CD4-positive, CD25-positive, alpha-beta regulatory T cell (primary cell): ENCODE data around the gene CDKL5. TPM values are rescaled to one million over a fixed set of nuclear protein-coding genes. Genes with fewer than 3 reads are reported as not detected.
A peak's percentile ranks its signal among the peaks of the same experiment; 100 is the strongest.

Experiments
- ATAC-seq, 2 donors: fragments of 150-1000 bp; cut with Tn5 transposase; one replicate each; pipeline ENCODE4 v1.10.0; 2021; ENCODE audit warnings: low read depth in 2 of 2, moderate number of reproducible peaks in 2 of 2, moderate library complexity in 1 of 2
- DNase-seq, 3 donors: peaks; one replicate each; pipeline versions ENCODE4 v3.0.0 to v3.0.0-alpha.2; 2012 to 2022; ENCODE audit warnings: mixed read lengths in 1 of 3
- H3K27ac ChIP-seq: one replicate; pipeline ENCODE4 v1.7.0; 2013; ENCODE audit warnings: mild to moderate bottlenecking, low read length; ENCODE audit not compliant: insufficient read depth, poor library complexity, severe bottlenecking
- H3K27me3 ChIP-seq: one replicate; pipeline ENCODE4 v1.7.0; 2013; ENCODE audit warnings: low read length; ENCODE audit not compliant: control insufficient read depth, insufficient read depth
- H3K36me3 ChIP-seq: one replicate; pipeline ENCODE4 v1.7.0; 2013; ENCODE audit warnings: mild to moderate bottlenecking, low read length, moderate library complexity; ENCODE audit not compliant: control insufficient read depth, insufficient read depth
- H3K4me1 ChIP-seq: 2 replicates; pipeline ENCODE4 v1.7.0; 2013; ENCODE audit warnings: mild to moderate bottlenecking, low read length; ENCODE audit not compliant: insufficient read depth, control insufficient read depth, poor library complexity, severe bottlenecking
- H3K4me3 ChIP-seq: one replicate; pipeline ENCODE4 v1.7.0; 2013; ENCODE audit warnings: low read depth, mild to moderate bottlenecking, low read length, moderate library complexity
- H3K9me3 ChIP-seq, 2 experiments: 1 replicate in 1 of 2; 2 replicates in 1 of 2; pipeline ENCODE4 v1.7.0; 2013; ENCODE audit warnings: low read length in 2 of 2, mild to moderate bottlenecking in 1 of 2, moderate library complexity in 1 of 2; ENCODE audit not compliant: control insufficient read depth in 2 of 2
- H3K27ac Mint-ChIP-seq, 3 donors: one replicate each; pipeline ENCODE4 v1.8.0; 2020 to 2022; ENCODE audit warnings: mild to moderate bottlenecking in 3 of 3, mixed read lengths in 3 of 3, moderate library complexity in 2 of 3
- H3K27me3 Mint-ChIP-seq: one replicate; pipeline ENCODE4 v1.8.0; 2022; ENCODE audit warnings: mild to moderate bottlenecking, mixed read lengths
- H3K36me3 Mint-ChIP-seq: one replicate; pipeline ENCODE4 v1.8.0; 2020; ENCODE audit warnings: mixed read lengths
- H3K4me1 Mint-ChIP-seq, 4 donors: one replicate each; pipeline ENCODE4 v1.8.0; 2020 to 2022; ENCODE audit warnings: mixed read lengths in 4 of 4, mild to moderate bottlenecking in 1 of 4
- H3K4me3 Mint-ChIP-seq, 4 donors: one replicate each; pipeline ENCODE4 v1.8.0; 2020 to 2022; ENCODE audit warnings: mild to moderate bottlenecking in 4 of 4, mixed read lengths in 4 of 4, moderate library complexity in 3 of 4
- H3K9me3 Mint-ChIP-seq, 7 donors: one replicate each; pipeline ENCODE4 v1.8.0; 2020 to 2022; ENCODE audit warnings: mixed read lengths in 7 of 7, mild to moderate bottlenecking in 3 of 7, moderate library complexity in 2 of 7
- polyA plus RNA-seq, 4 donors: library from polyadenylated mRNA; unstranded; fragments of 300-500 nt; fragmentation: Illumina TruSeq; gene quantifications; one replicate each; pipeline ENCODE4 v1.2.3, GENCODE V29; 2021
- total RNA-seq: library from RNA; stranded (reverse); gene quantifications from one replicate; pipeline ENCODE4 v1.2.3, GENCODE V29; 2022

The CDKL5 gene
- total and polyA plus RNA-seq, 5 donors from 2014 or later = 0.02 to 2.9 (median 1.3) TPM

DNA sequence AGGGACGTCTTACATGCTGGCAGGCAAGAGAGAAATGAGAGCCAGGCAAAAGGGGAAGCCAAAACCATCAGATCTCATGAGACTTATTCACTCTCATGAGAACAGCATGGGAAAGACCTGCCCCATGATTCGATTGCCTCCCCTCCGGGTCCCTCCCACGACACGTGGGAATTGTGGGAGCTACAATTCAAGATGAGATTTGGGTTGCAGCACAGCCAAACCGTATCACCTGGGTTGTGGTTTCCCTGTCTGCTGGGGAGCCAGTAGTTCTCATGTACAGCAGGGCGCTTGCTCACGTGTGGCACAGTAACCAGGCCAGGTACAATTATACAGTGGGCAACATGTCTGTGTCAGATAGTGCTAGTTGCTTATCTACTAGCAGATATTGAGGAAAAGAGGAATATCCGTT lies 257.6 kb downstream of the CDKL5 start:
- no peak for ATAC-seq
- H3K36me3 ChIP-seq = no peaks in the 10 kb centered on the region
- DNase-seq = no peak
- Mint-ChIP-seq H3K27ac (no peak overlapping the region), H3K9me3 (no peaks in the 10 kb centered on the region), H3K4me3 (no peak overlapping the region), H3K4me1 (peaks cover 0 to 4% (median 1%) of the 10 kb centered on the region in 4 donors), H3K27me3 (no peaks in the 10 kb centered on the region), H3K36me3 (no peaks in the 10 kb centered on the region)
- no peak overlapping the region for H3K4me3 ChIP-seq
- no peaks in the 10 kb centered on the region for H3K4me1 ChIP-seq
- no peaks in the 10 kb centered on the region for H3K9me3 ChIP-seq
- no peaks in the 10 kb centered on the region for H3K27me3 ChIP-seq
- H3K27ac ChIP-seq = no peak overlapping the region

DNA sequence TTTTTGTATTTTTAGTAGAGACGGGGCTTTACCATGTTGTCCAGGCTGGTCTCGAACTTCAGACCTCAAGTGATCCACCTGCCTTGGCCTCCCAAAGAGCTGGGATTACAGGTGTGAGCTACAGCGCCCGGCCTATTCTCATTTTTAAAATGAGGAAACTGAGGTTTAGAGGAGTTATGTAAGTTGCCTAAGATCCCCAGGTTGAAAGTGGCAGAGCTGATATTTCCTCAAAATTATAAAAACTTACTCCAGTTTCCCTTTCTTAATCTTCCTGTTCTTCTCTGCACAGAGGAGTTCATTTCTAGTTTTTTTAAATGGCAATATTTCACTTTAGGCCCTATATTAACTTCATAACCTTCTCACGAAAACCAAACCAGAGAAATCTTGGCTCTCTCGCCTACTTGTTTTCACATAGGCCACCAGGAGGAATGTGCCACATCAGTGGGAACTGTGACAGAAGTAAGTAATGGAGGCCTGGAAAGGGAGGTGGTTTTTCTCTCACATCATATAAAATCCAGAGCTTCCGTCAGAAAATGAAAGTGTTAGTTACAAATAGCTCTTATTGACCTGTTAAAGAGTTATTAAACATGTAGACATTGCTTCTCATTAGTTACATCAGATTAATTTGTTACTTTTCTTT lies 262.6 kb downstream of the CDKL5 start:
- DNase-seq (no peak), ATAC-seq (no peak)
- Histone ChIP-seq H3K4me1 (no peaks in the 10 kb centered on the region), H3K27ac (no peak overlapping the region), H3K27me3 (no peaks in the 10 kb centered on the region), H3K9me3 (no peaks in the 10 kb centered on the region), H3K4me3 (no peak overlapping the region), H3K36me3 (no peaks in the 10 kb centered on the region)
- no peaks in the 10 kb centered on the region for H3K27me3 Mint-ChIP-seq
- no peak overlapping the region for H3K27ac Mint-ChIP-seq
- H3K9me3 Mint-ChIP-seq = no peaks in the 10 kb centered on the region
- H3K4me1 Mint-ChIP-seq = no peaks in the 10 kb centered on the region
- H3K36me3 Mint-ChIP-seq = no peaks in the 10 kb centered on the region
- H3K4me3 Mint-ChIP-seq = no peak overlapping the region

DNA sequence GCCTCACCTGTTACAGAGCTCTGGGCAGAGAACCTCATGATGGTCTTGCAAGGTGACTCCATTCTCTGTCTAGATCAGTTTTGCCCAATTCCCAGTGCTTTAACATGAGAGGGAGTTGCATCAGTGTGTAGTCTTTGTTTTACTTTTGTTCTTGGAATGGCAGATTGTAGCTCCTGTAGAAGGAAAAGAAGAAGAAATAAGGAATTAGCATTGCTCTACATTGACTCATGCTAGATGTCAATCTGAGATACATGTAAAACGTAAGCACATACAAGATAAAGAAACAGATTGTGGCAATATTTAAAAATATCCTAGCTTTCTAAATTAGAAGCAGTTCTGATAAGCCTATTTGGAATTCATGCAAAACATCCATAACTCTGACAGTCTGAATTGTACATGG lies 266.0 kb downstream of the CDKL5 start:
- Mint-ChIP-seq H3K27me3 (peaks cover 5% of the 10 kb centered on the region), H3K4me1 (no peaks in the 10 kb centered on the region)
- no peak for ATAC-seq

DNA sequence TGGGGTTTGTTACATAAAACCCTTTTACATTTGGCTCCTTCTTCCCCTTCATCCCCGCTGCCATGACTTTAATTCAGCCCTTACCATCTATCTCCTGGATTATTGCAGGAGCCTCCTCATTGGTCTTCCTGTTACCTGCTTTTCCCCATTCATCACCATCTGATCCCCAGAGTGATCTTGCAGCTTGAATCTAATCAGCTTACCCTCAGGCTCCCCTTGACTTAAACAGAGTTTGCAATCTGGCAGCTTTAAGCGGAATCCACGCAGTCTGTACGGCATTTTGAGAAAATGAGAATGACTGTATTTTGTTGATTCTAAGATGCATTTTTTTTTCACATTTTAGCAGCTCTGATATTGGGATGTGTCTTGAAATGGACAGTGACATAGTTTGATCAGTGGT lies 267.1 kb downstream of the CDKL5 start:
- Histone ChIP-seq H3K27ac (no peak overlapping the region), H3K9me3 (no peaks in the 10 kb centered on the region), H3K4me3 (no peak overlapping the region), H3K27me3 (no peaks in the 10 kb centered on the region), H3K36me3 (no peaks in the 10 kb centered on the region), H3K4me1 (no peaks in the 10 kb centered on the region)
- Mint-ChIP-seq H3K9me3 (peaks cover 0 to 6% (median 0%) of the 10 kb centered on the region in 7 donors), H3K4me3 (no peak overlapping the region), H3K4me1 (no peaks in the 10 kb centered on the region), H3K27ac (no peak overlapping the region), H3K36me3 (no peaks in the 10 kb centered on the region), H3K27me3 (peaks cover 5% of the 10 kb centered on the region)
- no peak for ATAC-seq
- no peak for DNase-seq

More for the DNA sequence above, 266.0 kb downstream of the CDKL5 start:
- DNase-seq = no peak
- Mint-ChIP-seq H3K27ac (no peak overlapping the region), H3K36me3 (no peaks in the 10 kb centered on the region), H3K4me3 (no peak overlapping the region), H3K9me3 (peaks cover 0 to 6% (median 0%) of the 10 kb centered on the region in 7 donors)
- H3K36me3 ChIP-seq = no peaks in the 10 kb centered on the region
- H3K4me1 ChIP-seq = no peaks in the 10 kb centered on the region
- no peaks in the 10 kb centered on the region for H3K27me3 ChIP-seq
- no peak overlapping the region for H3K4me3 ChIP-seq
- no peak overlapping the region for H3K27ac ChIP-seq
- no peaks in the 10 kb centered on the region for H3K9me3 ChIP-seq

DNA sequence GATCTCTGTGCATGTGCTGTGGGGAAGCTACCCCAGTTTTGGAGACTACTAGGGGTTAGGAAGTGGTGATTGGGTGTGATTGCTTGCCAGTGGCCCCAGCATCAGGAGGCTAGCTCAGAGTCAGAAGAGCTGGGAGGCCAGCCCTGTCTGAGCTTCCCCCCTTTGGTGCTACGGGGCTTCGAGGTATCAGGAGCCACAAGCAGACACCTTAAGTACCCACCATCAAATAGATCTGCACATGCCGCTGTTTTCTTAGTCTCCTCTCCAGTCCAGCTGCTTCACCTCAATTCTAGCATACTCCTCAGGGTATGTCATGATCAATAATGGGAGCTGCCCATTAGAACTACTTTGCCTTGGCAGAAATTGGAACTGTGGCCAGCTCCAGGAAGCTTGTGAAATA lies 271.2 kb downstream of the CDKL5 start:
- Histone ChIP-seq H3K4me3 (no peak overlapping the region), H3K27me3 (no peaks in the 10 kb centered on the region), H3K27ac (no peak overlapping the region), H3K4me1 (no peaks in the 10 kb centered on the region), H3K36me3 (no peaks in the 10 kb centered on the region), H3K9me3 (no peaks in the 10 kb centered on the region)
- H3K27ac Mint-ChIP-seq = peak overlapping the region in 1 of 3 donors; percentile 53
- H3K4me1 Mint-ChIP-seq = no peaks in the 10 kb centered on the region
- DNase-seq = no peak
- ATAC-seq = no peak
- no peak overlapping the region for H3K4me3 Mint-ChIP-seq
- H3K9me3 Mint-ChIP-seq = peaks cover 0 to 6% (median 0%) of the 10 kb centered on the region in 7 donors
- no peaks in the 10 kb centered on the region for H3K36me3 Mint-ChIP-seq
- H3K27me3 Mint-ChIP-seq = peaks cover 5% of the 10 kb centered on the region

DNA sequence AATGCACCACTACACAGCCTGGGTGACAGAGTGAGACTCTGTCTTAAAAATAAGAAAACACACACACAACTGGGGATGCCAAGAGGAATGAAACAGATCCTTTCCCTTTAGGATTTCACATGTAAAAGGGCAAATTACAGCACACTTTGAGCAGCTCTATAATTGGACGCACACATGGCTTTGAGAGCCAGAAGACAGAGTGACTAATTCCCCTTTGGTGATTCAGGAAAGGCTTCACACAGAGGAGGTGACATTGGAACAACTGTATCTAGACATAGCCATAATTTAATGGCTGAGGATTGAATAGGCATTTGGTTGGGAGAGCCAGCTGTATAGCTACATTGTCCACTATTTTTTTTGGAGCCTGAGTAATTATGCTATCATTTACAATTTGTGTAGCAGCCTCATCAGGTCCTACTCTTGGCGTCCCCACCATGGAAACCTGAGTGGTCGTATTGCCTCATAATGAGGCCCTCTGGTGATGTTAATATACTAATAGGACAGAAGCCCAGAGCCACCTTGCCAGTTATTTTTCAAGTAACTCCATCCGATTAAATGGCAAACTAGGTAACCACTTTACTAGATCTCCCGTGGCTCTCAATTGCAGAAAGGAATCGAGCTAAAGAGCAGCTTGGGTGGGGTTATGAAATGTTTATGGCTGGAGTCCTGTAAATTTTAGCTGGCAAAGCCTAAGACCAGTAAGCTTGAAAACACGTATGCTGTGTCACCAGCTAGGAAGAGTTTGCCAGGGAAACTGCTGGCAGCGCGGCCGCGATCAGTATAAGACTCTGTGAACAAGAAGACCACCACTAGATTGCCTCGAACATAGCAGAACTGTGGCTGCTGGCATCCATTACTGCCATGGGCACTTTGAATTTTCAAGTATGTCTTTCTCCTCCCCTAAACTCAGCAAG lies 273.6 kb downstream of the CDKL5 start:
- no peak overlapping the region for H3K27ac ChIP-seq
- no peaks in the 10 kb centered on the region for H3K27me3 ChIP-seq
- H3K27me3 Mint-ChIP-seq = peaks cover 5% of the 10 kb centered on the region
- H3K36me3 Mint-ChIP-seq = no peaks in the 10 kb centered on the region
- H3K4me1 Mint-ChIP-seq = no peaks in the 10 kb centered on the region
- no peaks in the 10 kb centered on the region for H3K4me1 ChIP-seq
- no peak for ATAC-seq
- H3K4me3 Mint-ChIP-seq = no peak overlapping the region
- H3K9me3 Mint-ChIP-seq = peaks cover 0 to 6% (median 0%) of the 10 kb centered on the region in 7 donors
- no peak overlapping the region for H3K27ac Mint-ChIP-seq
- no peak for DNase-seq
- H3K9me3 ChIP-seq = no peaks in the 10 kb centered on the region
- no peak overlapping the region for H3K4me3 ChIP-seq
- no peaks in the 10 kb centered on the region for H3K36me3 ChIP-seq

DNA sequence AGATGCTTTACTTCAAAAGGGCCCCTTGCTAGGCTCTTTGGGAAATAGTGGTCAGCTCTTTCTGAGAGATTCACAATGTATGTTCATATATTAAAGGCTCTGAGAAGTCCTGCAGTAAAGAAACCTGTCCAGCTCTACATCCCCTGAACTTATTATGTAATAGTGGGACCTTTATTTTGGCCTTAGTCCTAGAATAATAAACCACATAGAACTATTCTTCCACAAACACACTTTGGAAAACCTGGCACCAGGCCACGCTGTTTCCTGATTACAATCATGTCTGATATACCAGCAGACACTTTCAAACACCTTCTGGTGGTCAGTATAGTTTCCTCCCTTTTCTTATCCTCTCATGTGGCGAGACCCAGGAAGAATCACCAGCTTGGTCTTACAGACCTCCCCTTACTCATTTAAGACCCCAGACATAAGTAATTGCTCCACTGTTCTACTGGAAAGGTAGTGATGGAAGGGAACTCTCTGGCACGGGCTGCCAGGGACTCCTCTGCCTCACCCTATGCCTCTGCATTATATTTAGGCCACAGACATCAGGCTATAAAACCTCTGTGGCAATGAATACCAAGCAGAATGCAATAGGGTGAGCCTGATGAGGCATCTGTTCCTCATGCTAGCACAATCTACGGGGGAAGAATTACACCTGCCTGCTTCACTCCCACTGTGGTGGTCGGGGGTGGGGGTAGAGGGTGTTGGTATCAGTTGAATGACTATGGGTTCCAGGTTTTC lies 276.4 kb downstream of the CDKL5 start:
- no peak for ATAC-seq

More for the DNA sequence above, 276.4 kb downstream of the CDKL5 start:
- Mint-ChIP-seq H3K9me3 (peaks cover 0 to 4% (median 0%) of the 10 kb centered on the region in 7 donors), H3K4me3 (no peak overlapping the region), H3K36me3 (no peaks in the 10 kb centered on the region), H3K27me3 (no peaks in the 10 kb centered on the region), H3K27ac (no peak overlapping the region), H3K4me1 (no peaks in the 10 kb centered on the region)
- Histone ChIP-seq H3K27me3 (no peaks in the 10 kb centered on the region), H3K4me3 (no peak overlapping the region), H3K27ac (no peak overlapping the region), H3K9me3 (no peaks in the 10 kb centered on the region), H3K36me3 (no peaks in the 10 kb centered on the region), H3K4me1 (no peaks in the 10 kb centered on the region)
- no peak for DNase-seq
